A549 (cell line): ENCODE data around the gene ESAM. TPM values are rescaled to one million over a fixed set of nuclear protein-coding genes. Genes with fewer than 3 reads are reported as not detected.

Experiments used
- ATAC-seq, 2 experiments: fragments of 200-7000 bp in 1 of 2; fragments of >200 bp in 1 of 2; cut with Nextera tagmentation in 1 of 2; cut with Tn5 transposase in 1 of 2; 3 replicates each; pipeline versions ENCODE4 v1.8.0 to v1.9.1; 2018 to 2020; ENCODE audit warnings: mild to moderate bottlenecking in 1 of 2, moderate library complexity in 1 of 2
- CTCF ChIA-PET: fragments of 300-600 bp; sonication (Branson Sonifier 250); formaldehyde crosslinking; extraction: SDS; loops from one replicate; lab custom pipeline; 2021; ENCODE audit warnings: antibody characterized with exemption, inconsistent platforms; lab: Yijun Ruan, JAX
- POLR2A ChIA-PET: fragments of 350-600 bp; formaldehyde crosslinking; extraction: SDS; loops from one replicate; lab custom pipeline; 2021; ENCODE audit warnings: antibody characterized with exemption, inconsistent platforms; lab: Yijun Ruan, JAX
- DNase-seq, 2 experiments: peaks; one replicate each; pipeline versions ENCODE4 v3.0.0 to v3.0.0-alpha.2; 2011 to 2016; ENCODE audit warnings: low read depth in 1 of 2, low spot score in 1 of 2
- FAIRE-seq: peaks from 2 replicates; lab custom pipeline; 2011; peaks lifted over from hg19 to GRCh38; lab: Jason Lieb, UNC
- H3K27ac ChIP-seq, 2 experiments: fragments of >200 bp; sonication (Bioruptor Twin); formaldehyde crosslinking; 3 replicates each; pipeline ENCODE4 v1.5.1; 2016 to 2017
- H3K4me1 ChIP-seq: fragments of >200 bp; sonication (Bioruptor Twin); formaldehyde crosslinking; 3 replicates; pipeline ENCODE4 v1.6.1; 2016
- H3K4me2 ChIP-seq: fragments of >200 bp; sonication (Bioruptor Twin); formaldehyde crosslinking; 3 replicates; pipeline ENCODE4 v1.6.1; 2016
- H3K4me3 ChIP-seq: fragments of >200 bp; sonication (Bioruptor Twin); formaldehyde crosslinking; 3 replicates; pipeline ENCODE4 v1.5.1; 2016
- H3K9me3 ChIP-seq: fragments of >200 bp; sonication (Bioruptor Twin); formaldehyde crosslinking; 3 replicates; pipeline ENCODE4 v1.6.1; 2016
- ATOH8 ChIP-seq: fragments of 250-450 bp; sonication (Bioruptor Pico); IDR thresholded peaks from 2 replicates; pipeline ENCODE4 v1.5.0; 2020; ENCODE audit warnings: low read depth, mild to moderate bottlenecking, moderate library complexity
- CBX2 ChIP-seq: fragments of 200-600 bp; sonication (generic); IDR thresholded peaks from 2 replicates; pipeline ENCODE4 v1.6.1; 2016; ENCODE audit warnings: low read depth, mild to moderate bottlenecking, borderline replicate concordance
- CBX8 ChIP-seq: fragments of 200-600 bp; sonication (generic); IDR thresholded peaks from 2 replicates; pipeline ENCODE4 v1.6.1; 2016
- CEBPB ChIP-seq, 2 experiments: fragments of >200 bp in 1 of 2; sonication (Bioruptor Twin) in 1 of 2; formaldehyde crosslinking in 1 of 2; IDR thresholded peaks; 2 replicates each; pipeline ENCODE4 v1.6.1; 2012 to 2016
- CHD4 ChIP-seq: fragments of 200-600 bp; sonication (generic); IDR thresholded peaks from 2 replicates; pipeline ENCODE4 v1.6.1; 2016; ENCODE audit warnings: antibody characterized with exemption, mild to moderate bottlenecking, borderline replicate concordance
- E2F6 ChIP-seq: IDR thresholded peaks from 2 replicates; pipeline ENCODE4 v1.6.1; 2012; ENCODE audit warnings: low read depth, borderline replicate concordance
- EHMT2 ChIP-seq: fragments of 200-600 bp; sonication (generic); IDR thresholded peaks from 2 replicates; pipeline ENCODE4 v1.6.1; 2016; ENCODE audit warnings: antibody characterized with exemption, low read depth, mild to moderate bottlenecking, moderate library complexity
- GATA3 ChIP-seq: IDR thresholded peaks from 2 replicates; pipeline ENCODE4 v1.6.1; 2012; ENCODE audit warnings: borderline replicate concordance
- HDAC2 ChIP-seq: fragments of 200-600 bp; sonication (generic); IDR thresholded peaks from 2 replicates; pipeline ENCODE4 v1.6.1; 2016
- HEYL ChIP-seq: fragments of 250-450 bp; sonication (Bioruptor Pico); IDR thresholded peaks from 2 replicates; pipeline ENCODE4 v1.8.0; 2021; ENCODE audit warnings: mild to moderate bottlenecking, moderate library complexity
- JUN ChIP-seq, 2 experiments: fragments of >200 bp; sonication (Bioruptor Twin); formaldehyde crosslinking; IDR thresholded peaks; 2 replicates in 1 of 2; 3 replicates in 1 of 2; pipeline ENCODE4 v1.6.1; 2016 to 2017
- JUNB ChIP-seq: fragments of >200 bp; sonication (Bioruptor Twin); formaldehyde crosslinking; IDR thresholded peaks from 2 replicates; pipeline ENCODE4 v1.6.1; 2016
- MAZ ChIP-seq: fragments of 150-350 bp; IDR thresholded peaks from 2 replicates; pipeline ENCODE4 v1.6.1; 2014; ENCODE audit warnings: antibody characterized with exemption, low read depth, low read length, borderline replicate concordance
- NFE2L2 ChIP-seq: fragments of 150-350 bp; conservative IDR thresholded peaks from 2 replicates; pipeline ENCODE4 v1.6.1; 2014; ENCODE audit warnings: low read length
- NPAS2 ChIP-seq: fragments of 250-450 bp; sonication (Bioruptor Pico); IDR thresholded peaks from 2 replicates; pipeline ENCODE4 v1.8.0; 2022; ENCODE audit warnings: mild to moderate bottlenecking, moderate library complexity, borderline replicate concordance
- PHF8 ChIP-seq: fragments of 200-600 bp; sonication (generic); IDR thresholded peaks from 2 replicates; pipeline ENCODE4 v1.6.1; 2016; ENCODE audit warnings: low read depth, mild to moderate bottlenecking, antibody characterized with exemption, moderate library complexity, borderline replicate concordance
- RCOR1 ChIP-seq: fragments of 150-350 bp; IDR thresholded peaks from 2 replicates; pipeline ENCODE4 v1.6.1; 2014; ENCODE audit warnings: antibody characterized with exemption, low read length, low read depth
- RFX5 ChIP-seq: fragments of 450-650 bp; IDR thresholded peaks from 2 replicates; pipeline ENCODE4 v1.7.1; 2014; ENCODE audit warnings: antibody characterized with exemption, mild to moderate bottlenecking, moderate library complexity
- SREBF2 ChIP-seq: fragments of 450-650 bp; IDR thresholded peaks from 2 replicates; pipeline ENCODE4 v1.6.1; 2014; ENCODE audit warnings: mild to moderate bottlenecking, moderate library complexity
- TP53 ChIP-seq: fragments of 250-450 bp; sonication (Bioruptor Pico); IDR thresholded peaks from 2 replicates; pipeline ENCODE4 v1.5.0; 2021; ENCODE audit warnings: mild to moderate bottlenecking, moderate library complexity
- ZSCAN20 ChIP-seq: fragments of 250-450 bp; sonication (Bioruptor Pico); IDR thresholded peaks from 2 replicates; pipeline ENCODE4 v1.8.0; 2022; ENCODE audit warnings: mild to moderate bottlenecking, moderate library complexity
- WGBS: methylation state at CpG from one replicate; pipeline ENCODE4 v1.1.6; 2017; ENCODE audit errors: missing lambda C conversion rate; 5-methylcytosine and 5-hydroxymethylcytosine counted together
- polyA plus RNA-seq, 4 experiments: library from polyadenylated mRNA; depleted of rRNA in 3 of 4; stranded (reverse); fragments of >200 nt; fragmentation: RNase III in 1 of 4; extraction: RNeasy Plus Mini Kit Qiagen cat#74134 plus additional on column Dnase treatment in 1 of 4; gene quantifications; 2 replicates in 3 of 4; 3 replicates in 1 of 4; pipeline ENCODE4 v1.2.3, GENCODE V29; 2011 to 2017
- TF ChIP-seq, protein P1 (sequence below): fragments of 200-600 bp; sonication (generic); IDR thresholded peaks from 2 replicates; pipeline ENCODE4 v1.6.1; 2016; ENCODE audit warnings: antibody characterized with exemption, mild to moderate bottlenecking, moderate library complexity
- TF ChIP-seq, protein P2 (sequence below): fragments of 450-650 bp; IDR thresholded peaks from 2 replicates; pipeline ENCODE4 v1.6.1; 2014; ENCODE audit warnings: antibody characterized with exemption
- TF ChIP-seq, protein P3 (sequence below): IDR thresholded peaks from 2 replicates; pipeline ENCODE4 v1.6.1; 2012

The ESAM gene
- polyA plus RNA-seq, 2 of the 4 experiments (the other 2 are of a cell fraction), result 6.2 to 11.7 TPM

- no peak overlapping the region for H3K27ac ChIP-seq
- CTCF ChIA-PET, result interaction anchor here (1.2 to 1.3 kb wide), 2 partner anchors 38 to 57 kb away, joined by 4 read pairs; no protein-coding TSS in a partner anchor
- peaks cover 6% of the 10 kb centered on the region; the same call in 1 of the 3 replicates for H3K4me1 ChIP-seq
- no peak overlapping the region for H3K4me3 ChIP-seq
- 53% methylated on average over 6 of the region's 6 CpGs for WGBS
- POLR2A ChIA-PET, result interaction anchor here (1.4 kb wide), 1 partner anchor 52 kb away, joined by 3 read pairs; the partner anchor contains the start of genes SIAE and SPA17
- FAIRE-seq (no peak), ATAC-seq (no peak), DNase-seq (no peak)
- TF ChIP-seq RFX5, result no peak
- no peak for TF ChIP-seq CBX8
- TF ChIP-seq EHMT2, result no peak
- no peak for TF ChIP-seq PHF8
- no peak for TF ChIP-seq TP53 (CRISPR knock-in tag)
- TF ChIP-seq, protein P1, sequence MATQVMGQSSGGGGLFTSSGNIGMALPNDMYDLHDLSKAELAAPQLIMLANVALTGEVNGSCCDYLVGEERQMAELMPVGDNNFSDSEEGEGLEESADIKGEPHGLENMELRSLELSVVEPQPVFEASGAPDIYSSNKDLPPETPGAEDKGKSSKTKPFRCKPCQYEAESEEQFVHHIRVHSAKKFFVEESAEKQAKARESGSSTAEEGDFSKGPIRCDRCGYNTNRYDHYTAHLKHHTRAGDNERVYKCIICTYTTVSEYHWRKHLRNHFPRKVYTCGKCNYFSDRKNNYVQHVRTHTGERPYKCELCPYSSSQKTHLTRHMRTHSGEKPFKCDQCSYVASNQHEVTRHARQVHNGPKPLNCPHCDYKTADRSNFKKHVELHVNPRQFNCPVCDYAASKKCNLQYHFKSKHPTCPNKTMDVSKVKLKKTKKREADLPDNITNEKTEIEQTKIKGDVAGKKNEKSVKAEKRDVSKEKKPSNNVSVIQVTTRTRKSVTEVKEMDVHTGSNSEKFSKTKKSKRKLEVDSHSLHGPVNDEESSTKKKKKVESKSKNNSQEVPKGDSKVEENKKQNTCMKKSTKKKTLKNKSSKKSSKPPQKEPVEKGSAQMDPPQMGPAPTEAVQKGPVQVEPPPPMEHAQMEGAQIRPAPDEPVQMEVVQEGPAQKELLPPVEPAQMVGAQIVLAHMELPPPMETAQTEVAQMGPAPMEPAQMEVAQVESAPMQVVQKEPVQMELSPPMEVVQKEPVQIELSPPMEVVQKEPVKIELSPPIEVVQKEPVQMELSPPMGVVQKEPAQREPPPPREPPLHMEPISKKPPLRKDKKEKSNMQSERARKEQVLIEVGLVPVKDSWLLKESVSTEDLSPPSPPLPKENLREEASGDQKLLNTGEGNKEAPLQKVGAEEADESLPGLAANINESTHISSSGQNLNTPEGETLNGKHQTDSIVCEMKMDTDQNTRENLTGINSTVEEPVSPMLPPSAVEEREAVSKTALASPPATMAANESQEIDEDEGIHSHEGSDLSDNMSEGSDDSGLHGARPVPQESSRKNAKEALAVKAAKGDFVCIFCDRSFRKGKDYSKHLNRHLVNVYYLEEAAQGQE, result no peak
- TF ChIP-seq, protein P2, sequence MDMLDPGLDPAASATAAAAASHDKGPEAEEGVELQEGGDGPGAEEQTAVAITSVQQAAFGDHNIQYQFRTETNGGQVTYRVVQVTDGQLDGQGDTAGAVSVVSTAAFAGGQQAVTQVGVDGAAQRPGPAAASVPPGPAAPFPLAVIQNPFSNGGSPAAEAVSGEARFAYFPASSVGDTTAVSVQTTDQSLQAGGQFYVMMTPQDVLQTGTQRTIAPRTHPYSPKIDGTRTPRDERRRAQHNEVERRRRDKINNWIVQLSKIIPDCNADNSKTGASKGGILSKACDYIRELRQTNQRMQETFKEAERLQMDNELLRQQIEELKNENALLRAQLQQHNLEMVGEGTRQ, result no peak
- TF ChIP-seq RCOR1, result no peak
- TF ChIP-seq ZSCAN20 (CRISPR knock-in tag), result no peak
- TF ChIP-seq ATOH8 (CRISPR knock-in tag), result no peak
- TF ChIP-seq, protein P3, sequence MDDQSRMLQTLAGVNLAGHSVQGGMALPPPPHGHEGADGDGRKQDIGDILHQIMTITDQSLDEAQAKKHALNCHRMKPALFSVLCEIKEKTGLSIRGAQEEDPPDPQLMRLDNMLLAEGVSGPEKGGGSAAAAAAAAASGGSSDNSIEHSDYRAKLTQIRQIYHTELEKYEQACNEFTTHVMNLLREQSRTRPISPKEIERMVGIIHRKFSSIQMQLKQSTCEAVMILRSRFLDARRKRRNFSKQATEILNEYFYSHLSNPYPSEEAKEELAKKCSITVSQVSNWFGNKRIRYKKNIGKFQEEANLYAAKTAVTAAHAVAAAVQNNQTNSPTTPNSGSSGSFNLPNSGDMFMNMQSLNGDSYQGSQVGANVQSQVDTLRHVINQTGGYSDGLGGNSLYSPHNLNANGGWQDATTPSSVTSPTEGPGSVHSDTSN, result no peak
- no peaks in the 10 kb centered on the region for H3K9me3 ChIP-seq
- no peak overlapping the region for H3K4me2 ChIP-seq
Observed at GRCh38 chr11:124725719-124726105, 36.4 kb downstream of the ESAM start.

DNA sequence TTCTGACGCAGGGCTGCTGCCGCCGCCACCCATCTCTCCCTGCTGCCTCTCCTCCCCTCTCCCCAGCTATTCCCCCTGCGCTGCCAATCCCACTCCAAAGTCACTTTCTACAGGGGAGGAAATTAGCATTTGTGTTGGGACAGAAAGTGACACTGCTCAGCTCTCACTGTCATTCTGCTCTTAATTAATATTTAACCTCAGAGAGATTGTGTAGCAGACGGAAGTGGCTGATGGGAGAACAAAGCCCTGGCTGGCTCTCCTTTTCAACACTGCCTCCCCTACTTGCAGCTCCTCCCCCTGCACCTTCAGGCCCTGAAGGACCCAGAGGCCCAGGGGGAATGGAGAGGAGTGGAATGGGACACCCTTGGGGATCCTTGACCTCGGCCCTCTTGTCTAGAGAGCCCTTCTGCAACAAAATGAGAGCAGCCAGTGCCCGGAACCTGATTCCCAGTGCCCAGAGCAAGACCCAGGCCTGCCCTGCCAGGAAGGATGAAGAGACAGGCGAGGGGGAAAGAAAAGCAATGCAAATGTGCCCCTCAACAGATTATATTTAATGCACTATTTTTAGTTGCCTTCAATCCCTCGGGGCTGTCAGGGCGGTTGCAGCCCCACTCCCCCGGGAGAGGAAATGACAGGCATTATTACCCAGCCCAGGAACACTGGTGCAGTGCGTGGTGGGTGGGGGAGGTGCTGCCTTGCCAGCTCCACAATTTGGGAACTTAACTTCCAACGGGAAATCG, 36.9 kb downstream of the ESAM start:
- Histone ChIP-seq H3K9me3 (no peaks in the 10 kb centered on the region), H3K27ac (no peak overlapping the region), H3K4me2 (no peak overlapping the region), H3K4me1 (peaks cover 6% of the 10 kb centered on the region; the same call in 1 of the 3 replicates), H3K4me3 (no peak overlapping the region)
- DNase-seq (no peak), FAIRE-seq (no peak), ATAC-seq (no peak)
- TF ChIP-seq CBX2, result no peak
- POLR2A ChIA-PET, result interaction anchor here (1.4 kb wide), 1 partner anchor 51 kb away, joined by 3 read pairs; the partner anchor contains the start of genes SIAE and SPA17
- 67% methylated on average over 14 of the region's 14 CpGs for WGBS
- CTCF ChIA-PET, result interaction anchor here (1.2 to 1.3 kb wide), 2 partner anchors 38 to 56 kb away, joined by 4 read pairs; no protein-coding TSS in a partner anchor

- Histone ChIP-seq H3K27ac (no peak overlapping the region), H3K4me2 (no peak overlapping the region), H3K4me1 (peaks cover 6% of the 10 kb centered on the region; the same call in 1 of the 3 replicates), H3K9me3 (no peaks in the 10 kb centered on the region), H3K4me3 (no peak overlapping the region)
- ATAC-seq (no peak), FAIRE-seq (no peak), DNase-seq (no peak)
- POLR2A ChIA-PET, result no interaction called here
- WGBS, result 64% methylated on average over 6 of the region's 6 CpGs
- CTCF ChIA-PET, result no interaction called here
- TF ChIP-seq NPAS2, result no peak
- TF ChIP-seq HEYL (CRISPR knock-in tag), result no peak
- no peak for TF ChIP-seq GATA3
- TF ChIP-seq CEBPB (IDR thresholded peaks at IDR 0.05), result no peak
- TF ChIP-seq MAZ, result no peak
- no peak for TF ChIP-seq HDAC2
- TF ChIP-seq JUN (IDR thresholded peaks at IDR 0.05), result no peak
- no peak for TF ChIP-seq NFE2L2
- TF ChIP-seq, protein P3, result no peak
- TF ChIP-seq JUNB, result no peak
- TF ChIP-seq CHD4, result no peak
- TF ChIP-seq E2F6, result no peak
- TF ChIP-seq SREBF2, result no peak
Observed at GRCh38 chr11:124722176-124722575, 39.9 kb downstream of the ESAM start.
